Coronary artery (tissue), 2 donors: ENCODE measurements around the gene CUL2.

Experiments used
- DNase-seq: peaks from one replicate; pipeline ENCODE4 v3.0.0-alpha.2; 2017; ENCODE audit warnings: low spot score
- H3K27ac ChIP-seq, 2 donors: fragments of 200-600 bp; sonication (generic); one replicate each; pipeline ENCODE4 v1.5.1; 2016 to 2019
- H3K4me3 ChIP-seq: fragments of 200-600 bp; sonication (generic); 2 replicates; pipeline ENCODE4 v1.5.1; 2016; ENCODE audit warnings: mild to moderate bottlenecking, moderate library complexity
- TF ChIP-seq, protein P1 (sequence below): fragments of 200-600 bp; sonication (generic); IDR thresholded peaks from one replicate; pipeline ENCODE4 v1.5.1; 2019; ENCODE audit warnings: antibody characterized with exemption

The CUL2 gene

GRCh38 chr10:34959786-34960185 lies 130.4 kb downstream of the CUL2 start:
- Histone ChIP-seq H3K27ac (no peak overlapping the region), H3K4me3 (no peak overlapping the region)
- no peak for DNase-seq
- TF ChIP-seq, protein P1, sequence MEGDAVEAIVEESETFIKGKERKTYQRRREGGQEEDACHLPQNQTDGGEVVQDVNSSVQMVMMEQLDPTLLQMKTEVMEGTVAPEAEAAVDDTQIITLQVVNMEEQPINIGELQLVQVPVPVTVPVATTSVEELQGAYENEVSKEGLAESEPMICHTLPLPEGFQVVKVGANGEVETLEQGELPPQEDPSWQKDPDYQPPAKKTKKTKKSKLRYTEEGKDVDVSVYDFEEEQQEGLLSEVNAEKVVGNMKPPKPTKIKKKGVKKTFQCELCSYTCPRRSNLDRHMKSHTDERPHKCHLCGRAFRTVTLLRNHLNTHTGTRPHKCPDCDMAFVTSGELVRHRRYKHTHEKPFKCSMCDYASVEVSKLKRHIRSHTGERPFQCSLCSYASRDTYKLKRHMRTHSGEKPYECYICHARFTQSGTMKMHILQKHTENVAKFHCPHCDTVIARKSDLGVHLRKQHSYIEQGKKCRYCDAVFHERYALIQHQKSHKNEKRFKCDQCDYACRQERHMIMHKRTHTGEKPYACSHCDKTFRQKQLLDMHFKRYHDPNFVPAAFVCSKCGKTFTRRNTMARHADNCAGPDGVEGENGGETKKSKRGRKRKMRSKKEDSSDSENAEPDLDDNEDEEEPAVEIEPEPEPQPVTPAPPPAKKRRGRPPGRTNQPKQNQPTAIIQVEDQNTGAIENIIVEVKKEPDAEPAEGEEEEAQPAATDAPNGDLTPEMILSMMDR = no peak

DNA sequence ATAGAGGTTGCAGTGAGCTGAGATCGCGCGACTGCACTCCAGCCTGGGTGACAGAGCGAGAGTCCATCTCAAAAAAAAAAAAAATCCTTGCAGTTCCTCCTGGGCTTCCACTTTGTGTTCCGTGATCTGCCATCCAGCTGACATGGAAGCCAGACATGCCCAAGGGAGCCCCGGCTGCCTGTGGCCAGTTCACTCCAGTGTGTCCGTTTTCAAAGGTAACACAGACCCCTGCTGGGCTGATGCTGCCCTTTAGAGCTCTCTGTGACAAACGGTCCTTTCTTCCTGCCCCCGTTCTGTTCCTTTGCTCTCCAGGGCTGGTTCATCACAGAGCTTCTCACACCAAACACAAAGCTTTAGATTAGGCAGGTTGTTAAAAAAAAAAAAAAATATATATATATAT lies 130.8 kb downstream of the CUL2 start:
- Histone ChIP-seq H3K4me3 (no peak overlapping the region), H3K27ac (no peak overlapping the region)
- TF ChIP-seq, protein P1 = no peak
- DNase-seq = no peak
